ENCODE results near the gene SEMA5A. TPM values are rescaled to one million over a fixed set of nuclear protein-coding genes. Genes with fewer than 3 reads are reported as not detected.

SEMA5A gene
- total RNA-seq, 1 experiment from 2014 or later, result 2.7 TPM

DNA sequence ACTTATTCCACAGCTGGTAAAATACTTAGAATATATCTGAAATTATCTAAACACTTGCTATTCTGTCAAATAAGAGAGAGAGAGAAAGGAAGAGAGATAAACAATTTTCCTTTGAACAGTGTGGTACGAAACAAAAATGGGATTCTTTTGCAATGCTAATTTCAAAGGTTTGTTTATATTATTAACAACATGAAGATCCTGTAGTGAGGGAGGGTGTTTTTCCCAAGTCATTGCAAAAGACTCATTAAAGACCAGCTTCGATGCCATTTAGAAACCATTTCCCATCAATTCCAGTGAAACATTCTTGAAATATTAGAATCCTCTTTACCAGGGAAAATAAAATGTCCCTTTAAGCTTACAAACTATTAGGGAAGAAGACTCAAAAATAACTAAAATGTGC, 505.4 kb downstream of the SEMA5A start:
- DNase-seq (ENCODE audit: low read depth), result no peak

DNA sequence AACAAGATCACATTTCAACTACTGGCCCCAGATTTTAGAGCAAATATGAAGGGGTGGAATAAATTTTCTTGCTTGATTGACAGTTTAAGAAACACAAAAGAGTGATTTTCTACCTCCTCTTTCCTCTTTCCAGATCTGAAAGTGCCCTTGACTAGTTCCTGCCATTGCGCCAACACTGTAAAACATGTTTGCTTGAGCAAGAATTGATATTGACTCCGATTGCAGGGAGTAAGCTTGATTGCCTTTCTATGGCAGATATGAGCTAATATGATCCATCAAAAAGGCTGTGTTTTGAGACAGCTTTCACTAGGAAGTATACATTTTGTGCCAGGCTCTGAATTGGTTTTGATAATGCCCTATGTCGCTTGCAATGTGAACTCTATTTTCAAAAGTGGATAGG, 508.8 kb downstream of the SEMA5A start:
- DNase-seq (ENCODE audit: low read depth), result no peak

DNA sequence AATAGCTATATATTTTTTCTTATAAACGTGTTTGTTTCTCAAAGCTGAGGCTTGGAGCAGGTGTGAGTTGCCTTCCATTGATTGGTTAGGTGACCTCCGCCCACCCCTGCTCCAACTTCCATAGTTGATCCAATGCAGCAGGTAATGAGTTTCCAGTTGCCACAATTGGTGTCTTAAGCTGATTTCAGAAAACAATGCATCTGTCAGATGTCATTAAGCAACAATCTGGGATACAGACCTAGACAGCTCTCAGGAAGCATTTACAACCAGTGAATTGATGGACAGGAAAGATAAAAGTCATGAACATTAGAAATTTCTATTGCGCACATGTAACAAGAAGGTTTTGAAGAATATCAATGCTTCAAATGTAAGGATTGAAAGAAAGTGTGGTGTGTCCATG, 510.5 kb downstream of the SEMA5A start:
- no peak for DNase-seq (ENCODE audit: low read depth)

- DNase-seq (ENCODE audit: low read depth), result peak; percentile 85
These were observed 511.2 kb downstream of the SEMA5A start for GRCh38 chr5:9034649-9035048.

- no peak for DNase-seq (ENCODE audit: low read depth)
These were observed 512.4 kb downstream of the SEMA5A start for GRCh38 chr5:9033524-9033923.

DNA sequence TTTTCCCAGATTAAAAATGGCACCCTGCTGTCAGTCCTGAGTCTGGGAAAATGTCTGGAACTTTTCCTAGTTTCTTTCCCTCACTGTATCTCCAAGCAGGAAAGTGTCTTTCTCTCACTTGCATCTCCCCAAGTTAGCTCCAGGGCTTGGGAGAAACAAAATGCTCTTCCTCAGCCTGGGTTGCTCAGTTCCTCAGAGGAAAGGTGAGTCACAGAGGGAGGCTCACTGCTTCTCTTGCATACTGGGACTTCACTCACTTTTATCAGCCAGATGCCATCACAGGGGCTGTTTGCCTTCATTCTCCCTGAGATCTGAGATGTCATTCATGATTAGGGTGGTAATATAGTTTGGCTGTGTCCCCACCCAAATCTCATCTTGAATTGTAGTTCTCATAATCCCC, 519.9 kb downstream of the SEMA5A start:
- peak; percentile 76 for DNase-seq (ENCODE audit: low read depth)

DNA sequence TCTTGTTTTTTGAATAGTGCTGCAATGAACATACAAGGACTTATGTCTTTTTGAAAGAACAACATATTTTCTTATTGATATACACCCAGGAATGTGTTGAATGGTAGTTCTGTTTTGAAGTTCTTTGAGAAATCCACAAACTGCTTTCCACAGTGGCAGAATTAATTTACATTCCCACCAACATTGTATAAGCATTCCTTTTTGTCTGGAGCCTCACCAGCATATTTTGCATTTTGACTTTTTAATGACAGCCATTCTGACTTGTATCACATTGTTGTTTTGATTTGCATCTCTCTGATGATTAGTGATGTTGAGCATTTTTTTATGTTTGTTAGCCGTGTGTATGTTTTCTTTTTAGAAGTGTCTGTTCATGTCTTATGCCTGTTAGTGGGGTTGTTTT, 524.9 kb downstream of the SEMA5A start:
- DNase-seq (ENCODE audit: low read depth), result no peak

DNA sequence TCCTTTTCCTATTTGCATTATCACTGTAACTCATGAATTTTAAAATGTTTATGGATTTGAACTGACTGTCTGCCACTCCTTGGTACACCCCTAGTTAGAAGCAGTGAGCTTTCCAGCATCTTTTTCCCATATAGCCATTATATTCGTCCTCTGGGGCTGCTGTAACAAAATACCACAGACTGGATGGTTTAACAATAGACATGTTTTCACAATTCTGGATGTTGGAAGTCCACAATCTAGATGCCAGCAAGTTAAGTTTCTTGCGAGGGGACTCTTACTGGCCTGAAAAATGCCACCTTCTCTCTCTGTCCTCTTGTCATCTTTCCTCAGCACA, 530.0 kb downstream of the SEMA5A start:
- DNase-seq (ENCODE audit: low read depth), result no peak

DNA sequence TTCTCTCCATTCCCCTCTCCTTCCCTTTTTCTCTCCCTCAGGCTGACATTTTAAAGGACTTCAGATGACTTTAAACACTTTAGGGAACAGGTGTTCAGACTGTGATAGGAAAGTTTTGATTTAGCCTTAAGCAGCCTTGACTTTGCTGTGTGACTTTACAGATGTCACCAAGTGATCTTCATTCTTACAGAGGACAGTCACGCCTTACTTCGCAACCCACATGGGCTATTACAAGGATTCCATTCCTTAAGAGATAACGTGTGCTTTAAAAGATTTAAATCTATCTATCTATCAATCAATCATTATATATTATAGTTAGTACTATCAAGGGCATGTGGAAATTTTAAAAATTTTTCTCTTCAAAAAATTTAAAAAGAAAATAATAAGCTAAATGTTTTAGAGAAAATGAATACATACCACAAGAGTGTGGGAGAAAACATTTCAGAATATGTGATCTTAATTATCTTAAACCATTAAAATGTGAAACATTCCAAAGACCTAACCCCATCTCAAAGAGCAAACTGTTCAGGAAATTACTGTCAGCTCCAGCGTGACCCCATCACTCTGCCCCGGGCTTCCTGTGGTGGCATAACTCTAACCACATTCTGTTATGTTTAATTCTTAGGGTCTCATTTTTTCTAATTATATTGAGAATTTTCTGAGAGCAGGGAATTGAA, 530.5 kb downstream of the SEMA5A start:
- peak; percentile 81 for DNase-seq (ENCODE audit: low read depth)

DNA sequence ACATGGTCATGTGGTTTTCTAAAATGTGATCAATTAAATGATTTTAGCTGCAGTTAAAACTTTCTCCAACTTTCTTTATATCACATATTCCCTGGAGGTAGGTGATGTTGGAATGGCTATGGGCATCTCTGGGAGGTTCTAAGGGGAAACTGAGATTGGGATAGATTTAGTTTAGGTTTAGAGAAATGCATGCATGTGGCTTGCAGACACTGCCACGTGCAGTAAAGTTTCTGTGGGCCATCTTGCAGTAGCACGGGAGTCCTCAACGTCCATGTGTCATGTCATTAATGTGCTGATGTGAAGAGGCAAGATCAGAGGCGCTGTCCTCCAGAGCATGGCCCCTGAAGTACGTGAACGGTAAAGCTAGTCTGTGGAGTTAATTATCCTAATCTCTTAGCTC, 532.7 kb downstream of the SEMA5A start:
- DNase-seq (ENCODE audit: low read depth), result no peak

DNA sequence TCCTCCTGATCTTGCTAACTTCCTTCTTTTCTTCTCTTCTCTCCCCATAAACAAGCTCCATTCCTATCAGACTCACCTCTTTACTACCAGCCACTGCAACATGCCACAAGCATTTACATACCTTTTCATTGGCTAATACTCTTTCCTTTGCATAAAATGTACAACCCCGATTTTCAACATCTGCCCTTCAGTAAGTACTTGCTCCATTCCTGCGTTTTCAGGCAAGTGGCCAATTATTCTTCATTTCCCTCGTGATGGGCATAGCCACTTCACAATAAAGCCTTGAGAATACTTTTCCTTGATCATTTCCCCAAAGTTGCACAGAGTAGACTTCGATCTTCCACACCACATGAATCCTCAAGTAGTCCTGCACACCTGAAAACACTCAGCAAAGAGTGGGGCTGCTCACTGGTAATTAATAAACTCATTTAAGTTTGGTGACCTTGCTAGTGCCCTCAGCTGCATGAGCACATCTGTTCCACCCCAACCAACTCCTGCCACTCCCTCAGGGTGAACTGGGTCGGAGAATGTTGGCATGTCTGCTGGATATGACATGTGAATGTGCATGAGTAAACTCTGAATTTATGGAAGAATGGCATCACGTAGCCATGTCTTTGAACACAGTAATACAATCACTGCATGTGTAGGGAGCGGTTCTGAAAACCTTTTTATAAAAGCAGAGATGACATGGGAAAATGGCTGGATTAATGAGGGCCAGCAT, 535.8 kb downstream of the SEMA5A start:
- no peak for DNase-seq (ENCODE audit: low read depth)

GRCh38 chr5:8997542-8998070, 548.3 kb downstream of the SEMA5A start:
- DNase-seq (ENCODE audit: low read depth), result no peak

- DNase-seq (ENCODE audit: low read depth), result peak; percentile 44
These were observed 552.8 kb downstream of the SEMA5A start for GRCh38 chr5:8993031-8993430.

Small RNAs within 50 kb of the gene (small RNA-seq; reads per million reads assigned to genes)
- gene MIR4636, result not detected
- 360 reads per million, percentile 98 among the genes with 10 or more reads in this experiment for gene SNORD123

Other genes with a start within 250 kb of the SEMA5A start
- not detected in 2 replicates for gene TAS2R1, start 84.3 kb upstream of the SEMA5A start, total RNA-seq (2014; rRNA removed; shearing (Covaris generic))

Data from HT1080 (cell line).